ENCODE data around the gene USP50.
"Not testable (repeated sequence)": the region's sequence is repeated elsewhere in the genome, so short reads cannot be mapped to it uniquely, and the experiment has no call there.

The USP50 gene

GRCh38 chr15:50546566-50546965 is at the start of gene USP50:
USP50 (minus strand) TSS chr15:50546666; CDS start chr15:50546525, 141 bp downstream.
- no peak for DNase-seq

DNA sequence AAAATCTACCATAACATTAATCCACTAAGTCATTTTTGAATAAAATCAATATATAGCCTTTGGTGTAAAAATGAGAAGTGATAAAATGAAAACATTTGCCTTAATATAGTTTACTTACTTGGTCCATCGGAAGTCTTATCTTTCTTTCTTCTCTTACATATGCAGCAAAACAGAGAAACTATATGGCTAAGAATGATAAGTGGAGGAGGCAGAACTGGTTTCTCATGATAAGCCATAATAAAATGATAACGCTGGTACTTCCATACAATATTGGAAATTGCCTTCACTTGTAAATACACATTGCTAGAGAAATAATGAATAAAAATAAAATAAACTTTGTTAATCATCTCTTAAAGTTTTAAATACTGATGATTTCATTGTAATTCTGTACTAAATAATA is 47.8 kb upstream of the USP50 start:
- no peak for DNase-seq

- DNase-seq = no peak
Observed at GRCh38 chr15:50593761-50594160, 47.3 kb upstream of the USP50 start.

- no peak for DNase-seq
Observed at GRCh38 chr15:50590288-50590687, 43.8 kb upstream of the USP50 start.

GRCh38 chr15:50577492-50577891 is 31.0 kb upstream of the USP50 start:
- no peak for DNase-seq

DNA sequence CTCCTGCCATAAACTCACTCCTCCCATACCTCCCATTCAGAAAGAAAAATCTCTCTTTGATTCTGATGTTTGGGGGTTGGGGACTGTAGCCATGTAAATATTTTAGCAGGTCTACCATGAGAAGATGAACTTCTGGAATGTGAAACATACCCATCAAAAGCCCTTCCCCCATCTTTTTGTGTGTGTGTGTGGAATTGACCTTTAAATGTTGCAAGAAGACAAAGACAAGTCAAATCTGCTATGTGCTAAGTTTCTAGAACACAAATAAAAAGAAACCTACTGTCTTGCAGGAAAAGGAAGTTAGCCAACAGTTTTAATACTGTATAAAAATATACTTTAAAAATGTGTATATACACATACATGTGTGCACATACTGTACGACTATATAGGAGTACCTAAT is 29.7 kb upstream of the USP50 start:
- peak; percentile 4 to 39 (median 20) for DNase-seq

DNA sequence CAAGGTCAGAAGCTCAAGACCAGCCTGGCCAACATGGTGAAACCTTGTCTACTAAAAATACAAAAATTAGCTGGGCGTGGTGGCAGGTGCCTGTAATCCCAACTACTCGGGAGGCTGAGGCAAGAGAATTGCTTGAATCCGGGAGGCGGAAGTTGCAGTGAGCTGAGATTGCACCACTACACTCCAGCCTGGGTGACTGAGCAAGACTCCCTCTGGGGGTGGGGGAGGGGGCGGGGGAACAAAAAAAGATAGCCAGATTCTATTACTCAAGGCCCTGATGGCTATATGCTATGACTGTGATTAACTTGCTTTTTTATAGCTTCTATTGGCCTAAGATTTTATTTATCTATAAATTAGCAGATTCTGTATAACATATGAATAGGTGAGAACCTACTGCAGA is 27.4 kb upstream of the USP50 start:
- DNase-seq = peak; percentile 59 to 74 (median 64)

GRCh38 chr15:50563756-50564155 is 17.3 kb upstream of the USP50 start:
- no peak for DNase-seq

DNA sequence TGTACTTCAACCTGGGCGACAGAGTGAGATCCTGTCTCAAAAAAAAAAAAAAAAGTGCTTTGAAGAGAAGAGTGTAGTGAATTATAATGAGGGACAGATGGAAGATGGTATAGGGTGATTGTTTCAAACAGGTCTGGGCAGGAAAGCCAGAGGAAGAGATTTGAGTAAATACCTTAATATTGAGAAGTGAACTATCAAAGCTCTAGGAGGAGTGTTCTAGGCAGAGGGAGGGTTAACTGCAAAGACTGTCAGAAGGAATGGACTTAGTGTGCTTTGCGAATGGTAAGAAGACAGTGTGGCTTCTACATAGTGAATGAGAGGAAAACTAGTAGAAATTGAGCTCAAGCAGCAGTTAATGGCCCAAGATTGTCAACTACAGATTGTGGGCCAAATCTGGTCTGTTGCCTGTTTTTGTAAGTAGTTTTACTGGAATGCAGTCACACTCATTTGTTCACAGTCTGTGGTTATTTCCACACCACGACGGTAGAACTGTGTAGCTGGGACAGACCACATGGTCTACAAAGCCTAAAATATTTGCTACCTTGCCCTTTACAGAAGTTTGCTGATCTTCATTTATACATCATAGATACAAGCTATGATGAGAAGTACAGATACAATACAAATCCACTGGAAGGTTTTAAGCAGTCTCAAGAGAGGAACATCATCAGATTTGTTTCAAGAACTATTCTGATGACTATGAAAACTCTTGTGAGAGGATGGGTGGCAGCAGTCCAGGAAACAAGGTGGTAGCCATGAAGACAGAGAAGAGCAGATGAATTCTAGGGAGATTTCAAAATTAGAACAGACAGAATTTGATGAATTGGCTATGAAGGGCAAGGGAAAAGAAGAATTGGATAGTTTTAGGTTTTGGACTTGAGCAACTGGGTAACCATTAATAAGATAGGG is 16.5 kb upstream of the USP50 start:
- DNase-seq = no peak

DNA sequence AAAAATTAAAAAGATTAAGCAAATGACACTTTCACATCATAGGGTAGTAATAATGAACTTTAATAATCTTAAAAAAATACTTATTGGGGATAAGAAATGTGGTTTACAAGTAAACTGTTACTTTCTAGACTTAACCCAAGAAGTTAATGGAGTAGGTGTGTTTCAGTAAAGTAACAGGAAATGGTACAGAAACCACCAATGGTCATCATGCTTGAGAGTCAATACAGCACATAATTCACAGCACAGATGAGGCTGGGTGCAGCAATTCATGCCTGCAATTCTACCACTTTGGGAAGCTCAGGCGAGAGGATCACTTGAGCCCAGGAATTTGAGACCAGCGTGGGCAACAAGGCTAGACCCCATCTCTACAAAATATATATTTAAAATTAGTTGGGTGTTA is 11.5 kb upstream of the USP50 start:
- DNase-seq = no peak

GRCh38 chr15:50556642-50557371 is 10.3 kb upstream of the USP50 start:
- DNase-seq = no peak

GRCh38 chr15:50552238-50552637 is 5.8 kb upstream of the USP50 start:
- DNase-seq = no peak

DNA sequence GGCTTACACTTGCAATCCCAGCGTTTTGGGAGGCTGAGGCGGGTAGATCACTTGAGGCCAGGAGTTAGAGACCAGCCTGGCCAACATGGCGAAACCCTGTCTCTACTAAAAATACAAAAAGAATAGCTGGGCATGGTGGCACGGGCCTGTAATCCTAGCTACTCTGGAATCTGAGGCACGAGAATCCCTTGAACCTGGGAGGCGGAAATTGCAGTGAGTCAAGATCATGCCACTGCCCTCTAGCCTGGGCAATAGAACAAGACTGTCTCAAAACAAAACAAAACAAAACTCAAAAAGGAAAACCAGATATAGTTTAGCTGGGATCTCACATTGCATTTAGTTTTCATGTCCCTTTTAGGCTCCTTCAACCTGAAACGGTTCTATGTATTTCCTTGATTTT is 2.9 kb upstream of the USP50 start:
- DNase-seq = no peak

DNA sequence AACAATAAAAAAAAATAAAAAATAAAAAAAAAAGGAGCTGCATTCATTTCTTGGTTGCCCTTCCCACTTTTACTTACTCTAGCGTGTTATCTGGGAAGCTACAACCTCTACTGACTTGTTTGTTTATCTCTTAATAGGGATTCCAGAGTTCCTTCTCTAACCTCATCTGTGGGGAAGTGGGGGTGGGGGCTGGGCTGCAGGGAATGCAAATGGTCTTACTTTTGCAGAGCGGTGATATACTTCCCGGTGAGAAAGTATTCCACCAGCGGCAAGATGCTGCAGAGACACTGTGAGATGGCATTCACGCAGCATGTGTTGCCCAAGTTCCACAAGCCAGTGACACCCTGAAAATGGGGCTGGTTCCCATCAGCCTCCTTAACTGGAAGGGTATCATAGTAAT is 2.1 kb downstream of the USP50 start:
- no peak for DNase-seq

DNA sequence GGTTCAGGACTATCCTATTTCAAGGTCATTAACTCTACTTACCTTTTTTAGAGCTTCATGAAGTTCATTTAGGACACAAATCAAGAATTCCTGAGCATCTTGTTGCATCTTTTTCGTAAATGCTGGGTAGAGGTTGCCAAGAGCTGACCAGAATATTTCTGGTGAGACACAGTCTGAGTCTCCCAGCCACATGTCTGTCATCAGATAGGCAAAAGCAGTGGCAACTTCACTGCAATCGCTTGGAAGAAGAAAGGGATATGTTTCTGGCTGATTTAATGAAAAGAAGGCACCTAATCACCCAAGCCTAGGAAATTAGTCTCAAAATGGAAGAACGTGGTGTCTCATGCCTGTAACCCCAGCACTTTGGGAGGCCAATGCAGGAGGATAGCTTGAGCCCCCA is 2.9 kb downstream of the USP50 start:
- no peak for DNase-seq

GRCh38 chr15:50542887-50543210 is 3.6 kb downstream of the USP50 start:
- DNase-seq = no peak

GRCh38 chr15:50531766-50532165 is 14.7 kb downstream of the USP50 start:
- DNase-seq = no peak

DNA sequence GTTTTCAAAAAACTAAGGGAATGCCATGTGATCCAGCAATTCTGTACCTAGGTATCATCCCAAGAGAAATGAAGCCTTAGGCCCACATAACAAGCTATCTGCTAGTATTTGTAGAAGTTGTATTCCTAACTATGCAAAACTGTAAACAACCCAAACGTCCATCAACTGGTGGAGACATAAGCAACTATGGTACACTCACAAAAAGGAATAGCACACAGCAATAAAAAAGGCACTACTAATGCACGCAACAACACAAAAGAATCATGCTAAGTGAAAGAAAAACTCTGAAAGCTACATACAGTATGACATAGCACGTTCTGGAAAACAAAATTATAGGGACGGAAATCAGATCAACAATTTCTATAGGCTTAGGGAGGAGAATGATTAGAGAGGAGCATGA is 15.3 kb downstream of the USP50 start:
- DNase-seq = no peak

GRCh38 chr15:50523851-50524251 is 22.6 kb downstream of the USP50 start:
- DNase-seq = no peak

DNA sequence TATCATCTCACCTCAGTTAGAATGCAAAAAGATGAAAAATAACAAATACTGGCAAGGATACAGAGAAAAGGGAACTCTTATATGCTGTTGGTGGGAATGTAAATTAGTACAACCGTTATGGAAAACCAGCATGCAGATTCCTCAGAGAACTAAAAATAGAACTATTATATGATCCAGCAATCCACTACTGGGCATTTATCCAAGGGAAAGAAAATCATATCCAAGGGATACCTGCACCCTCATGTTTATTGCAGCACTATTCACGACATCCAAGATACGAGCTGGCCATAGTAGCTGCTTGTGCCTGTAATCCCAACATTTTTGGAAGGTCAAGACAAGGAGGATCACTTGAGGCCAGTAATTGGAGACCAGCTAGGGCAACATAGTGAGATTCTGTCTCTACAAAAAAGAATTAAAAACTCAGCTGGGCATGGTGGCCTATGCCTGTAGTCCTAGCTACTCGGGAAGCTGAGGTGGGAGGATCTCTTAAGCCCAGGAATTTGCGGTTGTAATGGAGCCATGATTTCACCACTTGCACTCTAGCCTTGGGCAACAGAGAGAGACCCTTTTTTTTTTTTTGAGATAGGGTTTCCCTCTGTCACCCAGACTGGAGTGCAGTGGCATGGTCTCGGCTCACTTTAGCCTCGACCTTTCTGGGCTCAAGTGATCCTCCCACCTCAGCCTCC is 26.6 kb downstream of the USP50 start:
- no peak for DNase-seq

DNA sequence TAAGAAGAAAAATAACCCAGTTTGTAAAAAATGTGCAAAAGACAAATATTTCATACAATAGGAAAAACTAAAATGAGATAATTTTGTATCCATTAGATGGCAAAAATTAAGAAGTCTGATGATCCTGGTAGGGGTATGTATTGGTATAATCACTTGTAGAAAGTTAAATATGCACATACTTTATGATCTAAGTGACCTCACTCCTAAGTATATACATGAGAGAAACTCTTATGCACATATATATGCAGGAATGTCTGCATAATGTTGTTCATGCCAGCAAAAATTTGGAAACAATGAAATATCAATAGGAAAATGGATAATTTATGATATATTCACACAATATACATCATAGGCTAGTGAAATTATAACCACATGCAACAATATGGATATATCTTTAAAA is 33.5 kb downstream of the USP50 start:
- no peak for DNase-seq

GRCh38 chr15:50506121-50506520 is 40.3 kb downstream of the USP50 start:
- DNase-seq = no peak

DNA sequence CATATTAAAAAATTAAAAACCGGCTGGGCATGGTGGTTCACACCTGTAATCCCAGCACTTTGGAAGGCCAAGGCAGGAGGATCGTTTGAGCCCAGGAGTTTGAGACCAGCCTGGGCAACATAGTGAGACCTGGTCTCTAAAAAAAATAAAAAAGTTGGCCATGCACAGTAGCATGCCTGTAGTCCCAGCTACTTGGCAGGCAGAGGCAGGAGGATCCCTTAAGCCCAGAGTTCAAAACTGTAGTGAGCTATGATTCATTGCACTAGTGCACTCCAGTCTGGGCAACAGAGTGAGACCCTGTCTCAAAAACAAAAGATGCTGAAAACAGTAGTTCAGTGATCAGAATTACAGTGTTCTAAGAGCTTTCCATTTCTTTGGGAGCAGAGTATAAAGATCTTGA is 40.8 kb downstream of the USP50 start:
- not testable (repeated sequence) for DNase-seq

GRCh38 chr15:50503144-50503543 is 43.3 kb downstream of the USP50 start:
- no peak for DNase-seq

Data from suppressor macrophage treated with lipopolysaccharide for 1 hour (primary cell).